SK-N-SH treated with all-trans-retinoic acid at 6 μM for 48 hours (cell line): ENCODE measurements around the gene MRPS27.

Experiments
- ARNTL ChIP-seq: fragments of 450-650 bp; formaldehyde crosslinking; IDR thresholded peaks from 2 replicates; pipeline ENCODE4 v1.5.0; 2020; ENCODE audit warnings: low read depth, mild to moderate bottlenecking, moderate library complexity, borderline replicate concordance
- CREB5 ChIP-seq: fragments of 250-450 bp; sonication (Bioruptor Pico); IDR thresholded peaks from 2 replicates; pipeline ENCODE4 v1.5.1; 2020; ENCODE audit warnings: low read depth, mild to moderate bottlenecking, moderate library complexity
- ISL1 ChIP-seq: fragments of 250-450 bp; sonication (Bioruptor Pico); IDR thresholded peaks from 2 replicates; pipeline ENCODE4 v2.1.2; 2022; ENCODE audit warnings: mild to moderate bottlenecking, moderate library complexity
- POU6F1 ChIP-seq: fragments of 250-450 bp; sonication (Bioruptor Pico); IDR thresholded peaks from 2 replicates; pipeline ENCODE4 v1.8.0; 2021; ENCODE audit warnings: low read depth, mild to moderate bottlenecking, moderate library complexity, borderline replicate concordance
- PPARA ChIP-seq: fragments of 250-450 bp; sonication (Bioruptor Pico); IDR thresholded peaks from 2 replicates; pipeline ENCODE4 v1.5.0; 2020; ENCODE audit warnings: mild to moderate bottlenecking, borderline replicate concordance
- RARB ChIP-seq: fragments of 250-450 bp; sonication (Bioruptor Pico); IDR thresholded peaks from 2 replicates; pipeline ENCODE4 v1.8.0; 2021; ENCODE audit warnings: mild to moderate bottlenecking, moderate library complexity
- TOX ChIP-seq: fragments of 250-450 bp; sonication (Bioruptor Pico); IDR thresholded peaks from 2 replicates; pipeline ENCODE4 v1.8.0; 2021; ENCODE audit warnings: mild to moderate bottlenecking, moderate library complexity, borderline replicate concordance
- ZFP3 ChIP-seq: fragments of 250-450 bp; sonication (Bioruptor Pico); IDR thresholded peaks from 2 replicates; pipeline ENCODE4 v1.5.0; 2020; ENCODE audit warnings: mild to moderate bottlenecking, moderate library complexity
- ZFP30 ChIP-seq: fragments of 450-650 bp; formaldehyde crosslinking; IDR thresholded peaks from 2 replicates; pipeline ENCODE4 v1.5.0; 2022; ENCODE audit warnings: mild to moderate bottlenecking, moderate library complexity
- ZNF565 ChIP-seq: fragments of 450-650 bp; formaldehyde crosslinking; conservative IDR thresholded peaks from 2 replicates; pipeline ENCODE4 v1.5.0; 2020; ENCODE audit warnings: low read depth, mild to moderate bottlenecking, moderate library complexity

GRCh38 chr5:72177538-72177937 is 142.5 kb downstream of the MRPS27 start:
- TF ChIP-seq ZNF565 (CRISPR knock-in tag) (no peak), CREB5 (CRISPR knock-in tag) (no peak), TOX (CRISPR knock-in tag) (no peak), RARB (CRISPR knock-in tag) (no peak), ARNTL (CRISPR knock-in tag) (no peak), ISL1 (no peak), POU6F1 (CRISPR knock-in tag) (no peak), ZFP30 (no peak), ZFP3 (no peak), PPARA (CRISPR knock-in tag) (no peak)
